HEK293 (cell line): ENCODE results near the gene SRRM4.

Experiments used
- CTCF ChIA-PET: fragments of 350-600 bp; formaldehyde crosslinking; extraction: SDS; loops from one replicate; lab custom pipeline; 2021; ENCODE audit warnings: antibody characterized with exemption; lab: Yijun Ruan, JAX
- POLR2A ChIA-PET: fragments of 300-600 bp; formaldehyde crosslinking; extraction: SDS; loops from one replicate; lab custom pipeline; 2020; ENCODE audit warnings: antibody characterized with exemption, inconsistent platforms; lab: Yijun Ruan, JAX
- H3K27ac ChIP-seq: fragments of 200-500 bp; sonication (Bioruptor generic); 2 replicates; pipeline ENCODE4 v1.5.1; 2014; ENCODE audit warnings: low read depth, low read length, control low read depth, inconsistent platforms; ENCODE audit errors: extremely low read depth
- H3K36me3 ChIP-seq, 2 experiments: fragments of 200-500 bp in 1 of 2; sonication (Bioruptor generic) in 1 of 2; 1 replicate in 1 of 2; 2 replicates in 1 of 2; pipeline ENCODE4 v1.5.1; 2014 to 2017; ENCODE audit warnings: inconsistent platforms in 2 of 2, low read length in 2 of 2; ENCODE audit not compliant: control insufficient read depth in 2 of 2, insufficient read depth in 1 of 2
- H3K4me1 ChIP-seq: fragments of 200-500 bp; sonication (Bioruptor generic); 2 replicates; pipeline ENCODE4 v1.5.1; 2014; ENCODE audit warnings: mild to moderate bottlenecking, low read length, inconsistent platforms; ENCODE audit not compliant: control insufficient read depth, insufficient read depth
- H3K4me3 ChIP-seq: 2 replicates; pipeline ENCODE4 v1.5.1; 2011; ENCODE audit warnings: low read depth, mild to moderate bottlenecking, control low read depth, low read length, moderate library complexity
- H3K9me3 ChIP-seq: fragments of 200-500 bp; sonication (Bioruptor generic); 2 replicates; pipeline ENCODE4 v1.5.1; 2014; ENCODE audit warnings: low read depth, low read length, inconsistent platforms; ENCODE audit not compliant: control insufficient read depth, insufficient read depth
- BCL11B ChIP-seq: fragments of 450-650 bp; formaldehyde crosslinking; IDR thresholded peaks from 2 replicates; pipeline ENCODE4 v1.5.1; 2016; ENCODE audit warnings: low read depth, missing biosample characterization, missing genetic modification characterization
- GLI4 ChIP-seq: fragments of 450-650 bp; formaldehyde crosslinking; IDR thresholded peaks from 2 replicates; pipeline ENCODE4 v1.5.1; 2016; ENCODE audit warnings: missing biosample characterization, missing genetic modification characterization
- GLIS1 ChIP-seq: fragments of 450-650 bp; formaldehyde crosslinking; IDR thresholded peaks from 2 replicates; pipeline ENCODE4 v1.5.1; 2016; ENCODE audit warnings: missing biosample characterization, missing genetic modification characterization
- PRDM1 ChIP-seq: fragments of 450-650 bp; formaldehyde crosslinking; IDR thresholded peaks from 2 replicates; pipeline ENCODE4; 2016; ENCODE audit warnings: missing biosample characterization, missing genetic modification characterization
- RBAK ChIP-seq: fragments of 450-650 bp; formaldehyde crosslinking; IDR thresholded peaks from 2 replicates; pipeline ENCODE4 v1.5.1; 2016; ENCODE audit warnings: missing biosample characterization, missing genetic modification characterization
- WT1 ChIP-seq: fragments of 450-650 bp; formaldehyde crosslinking; IDR thresholded peaks from 2 replicates; pipeline ENCODE4 v1.5.1; 2016; ENCODE audit warnings: missing biosample characterization, missing genetic modification characterization
- ZNF112 ChIP-seq: fragments of 450-650 bp; formaldehyde crosslinking; IDR thresholded peaks from 2 replicates; pipeline ENCODE4 v1.5.0; 2017; ENCODE audit warnings: missing biosample characterization, missing genetic modification characterization
- ZNF114 ChIP-seq: fragments of 450-650 bp; formaldehyde crosslinking; IDR thresholded peaks from 2 replicates; pipeline ENCODE4 v1.5.0; 2017; ENCODE audit warnings: missing biosample characterization, missing genetic modification characterization
- ZNF175 ChIP-seq: fragments of 450-650 bp; formaldehyde crosslinking; IDR thresholded peaks from 2 replicates; pipeline ENCODE4 v1.5.1; 2016; ENCODE audit warnings: missing biosample characterization, missing genetic modification characterization
- ZNF221 ChIP-seq: fragments of 450-650 bp; formaldehyde crosslinking; IDR thresholded peaks from 2 replicates; pipeline ENCODE4 v1.5.1; 2017; ENCODE audit warnings: missing biosample characterization, missing genetic modification characterization, borderline replicate concordance
- ZNF223 ChIP-seq: fragments of 450-650 bp; formaldehyde crosslinking; IDR thresholded peaks from 2 replicates; pipeline ENCODE4 v1.5.1; 2016; ENCODE audit warnings: missing biosample characterization, missing genetic modification characterization
- ZNF23 ChIP-seq: fragments of 450-650 bp; formaldehyde crosslinking; IDR thresholded peaks from 2 replicates; pipeline ENCODE4 v1.5.1; 2016; ENCODE audit warnings: missing biosample characterization, missing genetic modification characterization, borderline replicate concordance
- ZNF274 ChIP-seq, 2 experiments: fragments of 200-500 bp in 1 of 2; fragments of 450-650 bp in 1 of 2; sonication (Bioruptor generic) in 1 of 2; formaldehyde crosslinking in 1 of 2; IDR thresholded peaks; 2 replicates each; pipeline versions ENCODE4 v1.5.1 to v1.6.1; 2014 to 2016; ENCODE audit warnings: borderline replicate concordance in 1 of 2, inconsistent platforms in 1 of 2, low read length in 1 of 2, missing biosample characterization in 1 of 2, missing genetic modification characterization in 1 of 2
- ZNF324 ChIP-seq: fragments of 450-650 bp; formaldehyde crosslinking; IDR thresholded peaks from 2 replicates; pipeline ENCODE4 v1.5.1; 2016; ENCODE audit warnings: missing biosample characterization, missing genetic modification characterization
- ZNF335 ChIP-seq: fragments of 450-650 bp; formaldehyde crosslinking; conservative IDR thresholded peaks from 2 replicates; pipeline ENCODE4 v1.5.1; 2016; ENCODE audit warnings: missing biosample characterization, missing genetic modification characterization
- ZNF37A ChIP-seq: fragments of 450-650 bp; IDR thresholded peaks from 2 replicates; pipeline ENCODE4 v1.5.1; 2018; ENCODE audit warnings: missing biosample characterization, missing genetic modification characterization
- ZNF391 ChIP-seq: fragments of 450-650 bp; formaldehyde crosslinking; IDR thresholded peaks from 2 replicates; pipeline ENCODE4 v1.5.1; 2016; ENCODE audit warnings: low read depth, missing biosample characterization, missing genetic modification characterization, borderline replicate concordance
- ZNF423 ChIP-seq: fragments of 450-650 bp; formaldehyde crosslinking; IDR thresholded peaks from 2 replicates; pipeline ENCODE4 v1.5.1; 2016; ENCODE audit warnings: missing biosample characterization, missing genetic modification characterization
- ZNF558 ChIP-seq: fragments of 450-650 bp; formaldehyde crosslinking; IDR thresholded peaks from 2 replicates; pipeline ENCODE4 v1.5.1; 2016; ENCODE audit warnings: missing biosample characterization, missing genetic modification characterization
- ZNF571 ChIP-seq: fragments of 450-650 bp; formaldehyde crosslinking; IDR thresholded peaks from 2 replicates; pipeline ENCODE4 v1.5.0; 2017; ENCODE audit warnings: missing biosample characterization, missing genetic modification characterization
- ZNF596 ChIP-seq: fragments of 450-650 bp; IDR thresholded peaks from 2 replicates; pipeline ENCODE4 v1.5.0; 2018; ENCODE audit warnings: missing biosample characterization, mild to moderate bottlenecking, missing genetic modification characterization, moderate library complexity
- TF ChIP-seq, protein P1 (sequence below): fragments of 450-650 bp; IDR thresholded peaks from 2 replicates; pipeline ENCODE4 v1.5.1; 2018; ENCODE audit warnings: missing biosample characterization, missing genetic modification characterization
- TF ChIP-seq, protein P2 (sequence below): fragments of 450-650 bp; formaldehyde crosslinking; IDR thresholded peaks from 2 replicates; pipeline ENCODE4 v1.5.1; 2017; ENCODE audit warnings: missing biosample characterization, missing genetic modification characterization
- TF ChIP-seq, protein P3 (sequence below): fragments of 450-650 bp; formaldehyde crosslinking; IDR thresholded peaks from 2 replicates; pipeline ENCODE4 v1.5.1; 2016; ENCODE audit warnings: missing biosample characterization, missing genetic modification characterization, borderline replicate concordance

Gene SRRM4

DNA sequence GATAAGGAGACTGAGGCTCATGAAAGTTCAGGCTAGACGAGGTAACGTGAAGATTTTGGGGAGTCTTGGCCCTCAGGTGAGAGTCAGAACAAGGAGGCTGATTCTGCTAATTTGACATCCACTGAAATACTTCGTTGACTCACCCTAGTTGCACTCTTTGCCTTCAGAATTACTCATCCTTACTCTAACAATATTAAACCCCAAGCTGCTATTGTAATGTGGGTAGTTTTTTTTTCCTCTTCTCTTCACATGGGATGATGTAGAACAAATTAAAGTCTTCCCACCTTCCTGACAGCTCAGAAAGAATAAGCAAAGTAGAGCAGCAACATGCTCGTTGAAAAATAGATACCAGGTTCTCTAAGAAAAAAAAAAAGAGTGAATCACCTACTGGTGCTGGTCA, 22.0 kb upstream of the SRRM4 start:
- Histone ChIP-seq H3K4me3 (no peak overlapping the region), H3K27ac (no peak overlapping the region), H3K9me3 (no peaks in the 10 kb centered on the region), H3K4me1 (no peaks in the 10 kb centered on the region), H3K36me3 (no peaks in the 10 kb centered on the region)
- TF ChIP-seq ZNF423 (tag by site-specific recombination): no peak
- TF ChIP-seq ZNF223 (tag by site-specific recombination): no peak
- no peak for TF ChIP-seq ZNF391
- TF ChIP-seq, protein P1, sequence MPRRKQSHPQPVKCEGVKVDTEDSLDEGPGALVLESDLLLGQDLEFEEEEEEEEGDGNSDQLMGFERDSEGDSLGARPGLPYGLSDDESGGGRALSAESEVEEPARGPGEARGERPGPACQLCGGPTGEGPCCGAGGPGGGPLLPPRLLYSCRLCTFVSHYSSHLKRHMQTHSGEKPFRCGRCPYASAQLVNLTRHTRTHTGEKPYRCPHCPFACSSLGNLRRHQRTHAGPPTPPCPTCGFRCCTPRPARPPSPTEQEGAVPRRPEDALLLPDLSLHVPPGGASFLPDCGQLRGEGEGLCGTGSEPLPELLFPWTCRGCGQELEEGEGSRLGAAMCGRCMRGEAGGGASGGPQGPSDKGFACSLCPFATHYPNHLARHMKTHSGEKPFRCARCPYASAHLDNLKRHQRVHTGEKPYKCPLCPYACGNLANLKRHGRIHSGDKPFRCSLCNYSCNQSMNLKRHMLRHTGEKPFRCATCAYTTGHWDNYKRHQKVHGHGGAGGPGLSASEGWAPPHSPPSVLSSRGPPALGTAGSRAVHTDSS: no peak
- TF ChIP-seq ZNF114 (tag by site-specific recombination): no peak
- TF ChIP-seq ZNF221 (tag by site-specific recombination): no peak
- CTCF ChIA-PET: interaction anchor here (0.6 kb wide), 1 partner anchor 558 kb away, joined by 3 read pairs; no protein-coding TSS in a partner anchor
- POLR2A ChIA-PET: no interaction called here

DNA sequence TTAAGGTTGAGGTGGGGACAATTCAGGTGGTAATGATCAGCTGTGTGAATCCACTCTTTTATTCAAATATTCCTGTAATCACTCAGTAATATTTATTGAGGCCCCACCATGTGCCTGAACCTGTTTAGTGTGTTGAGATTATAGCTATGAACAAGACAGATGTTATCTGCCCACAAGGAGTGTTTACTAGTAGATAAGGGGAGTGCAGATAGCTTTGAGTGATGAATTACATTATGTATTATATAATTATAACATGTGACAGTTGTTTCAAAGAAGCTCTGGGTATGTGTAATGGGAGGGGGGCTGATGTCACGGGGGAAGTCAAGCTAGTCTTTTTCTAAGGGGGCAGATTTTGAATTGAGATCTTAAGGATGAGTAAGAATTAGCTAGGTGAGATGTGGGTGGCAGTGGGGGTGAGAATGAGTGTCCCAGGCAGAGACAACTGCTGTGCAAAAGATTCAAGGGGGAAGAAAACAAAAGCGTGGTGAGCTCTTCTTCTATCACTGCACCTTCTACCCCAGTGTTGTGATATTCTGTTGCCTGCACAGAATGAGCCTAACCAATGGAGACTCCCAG, 21.3 kb upstream of the SRRM4 start:
- POLR2A ChIA-PET: no interaction called here
- no peaks in the 10 kb centered on the region for H3K36me3 ChIP-seq
- CTCF ChIA-PET: interaction anchor here (0.7 kb wide), 1 partner anchor 111 kb away, joined by 3 read pairs; no protein-coding TSS in a partner anchor
- TF ChIP-seq GLI4 (tag by site-specific recombination) (no peak), WT1 (tag by site-specific recombination) (no peak), GLIS1 (tag by site-specific recombination) (no peak), ZNF23 (tag by site-specific recombination) (no peak), BCL11B (tag by site-specific recombination) (no peak), ZNF37A (no peak), ZNF175 (no peak), ZNF558 (no peak), ZNF112 (no peak), PRDM1 (tag by site-specific recombination) (no peak), RBAK (tag by site-specific recombination) (no peak), ZNF274 (IDR thresholded peaks at IDR 0.05; ENCODE audit: low read length) (no peak), ZNF274 (tag by site-specific recombination; IDR thresholded peaks at IDR 0.05; ENCODE audit: borderline replicate concordance) (no peak), ZNF335 (tag by site-specific recombination) (no peak), ZNF324 (tag by site-specific recombination) (no peak), ZNF596 (no peak), ZNF571 (tag by site-specific recombination) (no peak)
- TF ChIP-seq, protein P2, sequence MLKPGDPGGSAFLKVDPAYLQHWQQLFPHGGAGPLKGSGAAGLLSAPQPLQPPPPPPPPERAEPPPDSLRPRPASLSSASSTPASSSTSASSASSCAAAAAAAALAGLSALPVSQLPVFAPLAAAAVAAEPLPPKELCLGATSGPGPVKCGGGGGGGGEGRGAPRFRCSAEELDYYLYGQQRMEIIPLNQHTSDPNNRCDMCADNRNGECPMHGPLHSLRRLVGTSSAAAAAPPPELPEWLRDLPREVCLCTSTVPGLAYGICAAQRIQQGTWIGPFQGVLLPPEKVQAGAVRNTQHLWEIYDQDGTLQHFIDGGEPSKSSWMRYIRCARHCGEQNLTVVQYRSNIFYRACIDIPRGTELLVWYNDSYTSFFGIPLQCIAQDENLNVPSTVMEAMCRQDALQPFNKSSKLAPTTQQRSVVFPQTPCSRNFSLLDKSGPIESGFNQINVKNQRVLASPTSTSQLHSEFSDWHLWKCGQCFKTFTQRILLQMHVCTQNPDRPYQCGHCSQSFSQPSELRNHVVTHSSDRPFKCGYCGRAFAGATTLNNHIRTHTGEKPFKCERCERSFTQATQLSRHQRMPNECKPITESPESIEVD (tag by site-specific recombination): no peak
- TF ChIP-seq, protein P1: no peak
- TF ChIP-seq, protein P3, sequence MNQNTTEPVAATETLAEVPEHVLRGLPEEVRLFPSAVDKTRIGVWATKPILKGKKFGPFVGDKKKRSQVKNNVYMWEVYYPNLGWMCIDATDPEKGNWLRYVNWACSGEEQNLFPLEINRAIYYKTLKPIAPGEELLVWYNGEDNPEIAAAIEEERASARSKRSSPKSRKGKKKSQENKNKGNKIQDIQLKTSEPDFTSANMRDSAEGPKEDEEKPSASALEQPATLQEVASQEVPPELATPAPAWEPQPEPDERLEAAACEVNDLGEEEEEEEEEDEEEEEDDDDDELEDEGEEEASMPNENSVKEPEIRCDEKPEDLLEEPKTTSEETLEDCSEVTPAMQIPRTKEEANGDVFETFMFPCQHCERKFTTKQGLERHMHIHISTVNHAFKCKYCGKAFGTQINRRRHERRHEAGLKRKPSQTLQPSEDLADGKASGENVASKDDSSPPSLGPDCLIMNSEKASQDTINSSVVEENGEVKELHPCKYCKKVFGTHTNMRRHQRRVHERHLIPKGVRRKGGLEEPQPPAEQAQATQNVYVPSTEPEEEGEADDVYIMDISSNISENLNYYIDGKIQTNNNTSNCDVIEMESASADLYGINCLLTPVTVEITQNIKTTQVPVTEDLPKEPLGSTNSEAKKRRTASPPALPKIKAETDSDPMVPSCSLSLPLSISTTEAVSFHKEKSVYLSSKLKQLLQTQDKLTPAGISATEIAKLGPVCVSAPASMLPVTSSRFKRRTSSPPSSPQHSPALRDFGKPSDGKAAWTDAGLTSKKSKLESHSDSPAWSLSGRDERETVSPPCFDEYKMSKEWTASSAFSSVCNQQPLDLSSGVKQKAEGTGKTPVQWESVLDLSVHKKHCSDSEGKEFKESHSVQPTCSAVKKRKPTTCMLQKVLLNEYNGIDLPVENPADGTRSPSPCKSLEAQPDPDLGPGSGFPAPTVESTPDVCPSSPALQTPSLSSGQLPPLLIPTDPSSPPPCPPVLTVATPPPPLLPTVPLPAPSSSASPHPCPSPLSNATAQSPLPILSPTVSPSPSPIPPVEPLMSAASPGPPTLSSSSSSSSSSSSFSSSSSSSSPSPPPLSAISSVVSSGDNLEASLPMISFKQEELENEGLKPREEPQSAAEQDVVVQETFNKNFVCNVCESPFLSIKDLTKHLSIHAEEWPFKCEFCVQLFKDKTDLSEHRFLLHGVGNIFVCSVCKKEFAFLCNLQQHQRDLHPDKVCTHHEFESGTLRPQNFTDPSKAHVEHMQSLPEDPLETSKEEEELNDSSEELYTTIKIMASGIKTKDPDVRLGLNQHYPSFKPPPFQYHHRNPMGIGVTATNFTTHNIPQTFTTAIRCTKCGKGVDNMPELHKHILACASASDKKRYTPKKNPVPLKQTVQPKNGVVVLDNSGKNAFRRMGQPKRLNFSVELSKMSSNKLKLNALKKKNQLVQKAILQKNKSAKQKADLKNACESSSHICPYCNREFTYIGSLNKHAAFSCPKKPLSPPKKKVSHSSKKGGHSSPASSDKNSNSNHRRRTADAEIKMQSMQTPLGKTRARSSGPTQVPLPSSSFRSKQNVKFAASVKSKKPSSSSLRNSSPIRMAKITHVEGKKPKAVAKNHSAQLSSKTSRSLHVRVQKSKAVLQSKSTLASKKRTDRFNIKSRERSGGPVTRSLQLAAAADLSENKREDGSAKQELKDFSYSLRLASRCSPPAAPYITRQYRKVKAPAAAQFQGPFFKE (tag by site-specific recombination): no peak

More for the DNA sequence above, 21.3 kb upstream of the SRRM4 start:
- Histone ChIP-seq H3K4me3 (no peak overlapping the region), H3K4me1 (no peaks in the 10 kb centered on the region), H3K27ac (no peak overlapping the region), H3K9me3 (no peaks in the 10 kb centered on the region)
